BE2C (cell line): ENCODE results near the gene EPB41L3.

Source experiments
- DNase-seq: peaks from one replicate; pipeline ENCODE4 v3.0.0-alpha.2; 2020
- H3K27me3 ChIP-seq: fragments of 250-450 bp; sonication (Bioruptor Pico); 2 replicates; pipeline ENCODE4 v1.5.1; 2020; ENCODE audit warnings: mild to moderate bottlenecking
- H3K36me3 ChIP-seq: fragments of 250-450 bp; sonication (Bioruptor Pico); 2 replicates; pipeline ENCODE4 v1.5.1; 2020; ENCODE audit warnings: mild to moderate bottlenecking
- H3K4me1 ChIP-seq: fragments of 250-450 bp; sonication (Bioruptor Pico); 2 replicates; pipeline ENCODE4 v1.5.1; 2020
- H3K4me3 ChIP-seq: 2 replicates; pipeline ENCODE4 v1.5.1; 2011; ENCODE audit warnings: low read depth, low read length
- H3K9me3 ChIP-seq: fragments of 250-450 bp; sonication (Bioruptor Pico); 2 replicates; pipeline ENCODE4 v1.5.1; 2020
- TF ChIP-seq, protein P1 (sequence below): IDR thresholded peaks from 2 replicates; pipeline ENCODE4 v1.5.1; 2012; ENCODE audit warnings: mild to moderate bottlenecking, low read depth, low read length

EPB41L3 gene

DNA sequence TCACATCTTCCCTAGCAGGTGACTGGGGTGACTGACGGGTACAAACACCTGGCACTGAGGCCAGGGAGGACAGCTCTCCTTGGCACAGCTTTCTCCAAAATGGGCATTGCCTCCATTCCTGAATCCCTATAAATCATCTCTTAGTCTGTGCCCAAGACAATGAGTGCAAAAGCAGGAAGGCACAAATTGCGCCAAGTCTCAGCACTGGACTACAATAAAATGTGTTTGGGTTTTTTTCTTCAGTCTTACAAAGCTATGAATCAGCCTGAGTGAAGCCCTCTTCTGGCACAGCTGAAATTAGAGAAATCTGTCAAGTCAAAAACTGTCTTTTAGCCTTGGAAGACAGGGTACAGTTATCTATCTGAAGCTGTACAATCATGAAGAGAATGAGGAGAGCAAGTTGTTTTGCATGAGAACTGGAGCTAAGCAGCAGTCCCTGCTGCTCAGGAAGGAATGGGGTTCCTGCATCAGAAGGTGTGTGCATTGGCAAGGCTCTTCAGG is 90.8 kb downstream of the EPB41L3 start:
- Histone ChIP-seq H3K4me1 (no peaks in the 10 kb centered on the region), H3K9me3 (no peaks in the 10 kb centered on the region), H3K36me3 (no peaks in the 10 kb centered on the region), H3K4me3 (no peak overlapping the region), H3K27me3 (no peaks in the 10 kb centered on the region)
- no peak for DNase-seq
- TF ChIP-seq, protein P1, sequence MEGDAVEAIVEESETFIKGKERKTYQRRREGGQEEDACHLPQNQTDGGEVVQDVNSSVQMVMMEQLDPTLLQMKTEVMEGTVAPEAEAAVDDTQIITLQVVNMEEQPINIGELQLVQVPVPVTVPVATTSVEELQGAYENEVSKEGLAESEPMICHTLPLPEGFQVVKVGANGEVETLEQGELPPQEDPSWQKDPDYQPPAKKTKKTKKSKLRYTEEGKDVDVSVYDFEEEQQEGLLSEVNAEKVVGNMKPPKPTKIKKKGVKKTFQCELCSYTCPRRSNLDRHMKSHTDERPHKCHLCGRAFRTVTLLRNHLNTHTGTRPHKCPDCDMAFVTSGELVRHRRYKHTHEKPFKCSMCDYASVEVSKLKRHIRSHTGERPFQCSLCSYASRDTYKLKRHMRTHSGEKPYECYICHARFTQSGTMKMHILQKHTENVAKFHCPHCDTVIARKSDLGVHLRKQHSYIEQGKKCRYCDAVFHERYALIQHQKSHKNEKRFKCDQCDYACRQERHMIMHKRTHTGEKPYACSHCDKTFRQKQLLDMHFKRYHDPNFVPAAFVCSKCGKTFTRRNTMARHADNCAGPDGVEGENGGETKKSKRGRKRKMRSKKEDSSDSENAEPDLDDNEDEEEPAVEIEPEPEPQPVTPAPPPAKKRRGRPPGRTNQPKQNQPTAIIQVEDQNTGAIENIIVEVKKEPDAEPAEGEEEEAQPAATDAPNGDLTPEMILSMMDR, result no peak

DNA sequence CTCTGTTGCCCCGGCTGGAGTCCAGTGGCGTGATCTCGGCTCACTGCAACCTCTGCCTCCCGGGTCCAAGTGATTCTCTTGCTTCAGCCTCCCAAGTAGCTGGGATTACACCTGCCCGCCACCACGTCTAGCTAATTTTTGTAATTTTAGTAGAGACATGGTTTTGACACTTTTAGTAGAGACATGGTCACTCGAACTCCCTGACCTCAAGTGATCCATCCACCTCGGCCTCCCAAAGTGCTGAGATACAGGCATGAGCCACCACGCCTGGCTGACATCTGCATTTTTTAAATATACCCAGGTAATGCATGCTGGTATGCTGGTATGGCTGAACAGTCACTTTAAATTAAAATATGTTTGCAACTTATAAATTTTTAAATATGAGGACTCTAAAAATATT is 91.9 kb downstream of the EPB41L3 start:
- H3K36me3 ChIP-seq, result no peaks in the 10 kb centered on the region
- TF ChIP-seq, protein P1, result no peak
- no peak for DNase-seq

DNA sequence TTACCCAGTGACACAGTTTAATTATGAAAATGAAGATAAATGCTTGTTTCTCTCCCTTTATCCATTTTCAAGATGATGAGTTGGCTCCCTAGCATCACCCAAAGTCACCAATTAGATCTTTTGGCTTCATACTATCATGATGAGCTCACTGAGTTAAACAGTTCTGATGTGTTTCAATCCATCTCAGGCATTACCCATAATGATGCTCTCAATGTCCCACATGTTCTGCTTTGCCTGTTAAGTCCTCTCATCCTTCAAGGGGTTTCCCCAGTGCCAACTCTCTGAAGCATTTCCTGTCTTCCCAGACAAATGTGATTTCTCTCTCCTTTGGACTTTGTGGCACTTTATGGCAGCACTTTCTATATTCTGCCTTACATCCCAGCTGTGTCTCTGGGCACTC is 92.6 kb downstream of the EPB41L3 start:
- TF ChIP-seq, protein P1, result no peak

More for the DNA sequence above, 91.9 kb downstream of the EPB41L3 start:
- H3K9me3 ChIP-seq, result no peaks in the 10 kb centered on the region
- H3K4me1 ChIP-seq, result no peaks in the 10 kb centered on the region
- H3K4me3 ChIP-seq, result no peak overlapping the region
- H3K27me3 ChIP-seq, result no peaks in the 10 kb centered on the region

DNA sequence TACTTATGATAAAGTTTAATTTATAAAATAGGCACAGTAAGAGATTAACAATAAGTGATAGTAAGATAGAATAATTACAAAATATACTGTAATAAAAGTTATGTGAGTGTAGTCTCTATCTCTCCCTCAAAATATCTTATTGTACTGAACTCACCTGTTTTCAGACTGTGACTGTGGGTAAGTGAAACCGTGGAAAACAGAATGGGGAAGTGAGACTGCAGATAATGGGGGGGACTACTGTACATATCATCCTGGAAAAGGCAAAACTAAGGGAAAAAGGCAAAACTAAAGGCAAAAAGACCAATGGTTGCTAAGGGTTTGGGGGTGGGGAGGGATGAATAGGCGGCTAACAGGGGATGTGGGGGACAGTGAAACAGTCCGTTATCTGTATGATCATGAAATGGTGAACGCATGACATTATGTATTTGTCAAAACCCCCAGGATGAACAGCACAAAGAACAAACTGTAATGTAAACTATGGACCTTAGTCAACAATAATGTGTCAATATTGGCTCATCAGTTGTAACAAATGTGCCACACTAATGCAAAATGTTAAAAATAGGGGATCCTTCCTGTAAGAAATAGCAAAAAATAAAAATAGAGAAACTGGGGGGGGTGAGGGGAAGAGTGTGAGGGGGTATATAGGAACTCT is 93.8 kb downstream of the EPB41L3 start:
- DNase-seq, result no peak
- Histone ChIP-seq H3K4me1 (no peaks in the 10 kb centered on the region), H3K27me3 (no peaks in the 10 kb centered on the region), H3K4me3 (no peak overlapping the region), H3K36me3 (no peaks in the 10 kb centered on the region), H3K9me3 (no peaks in the 10 kb centered on the region)
- TF ChIP-seq, protein P1, result no peak

More for the DNA sequence above, 92.6 kb downstream of the EPB41L3 start:
- Histone ChIP-seq H3K4me1 (no peaks in the 10 kb centered on the region), H3K27me3 (no peaks in the 10 kb centered on the region), H3K36me3 (no peaks in the 10 kb centered on the region), H3K4me3 (no peak overlapping the region), H3K9me3 (no peaks in the 10 kb centered on the region)
- no peak for DNase-seq

DNA sequence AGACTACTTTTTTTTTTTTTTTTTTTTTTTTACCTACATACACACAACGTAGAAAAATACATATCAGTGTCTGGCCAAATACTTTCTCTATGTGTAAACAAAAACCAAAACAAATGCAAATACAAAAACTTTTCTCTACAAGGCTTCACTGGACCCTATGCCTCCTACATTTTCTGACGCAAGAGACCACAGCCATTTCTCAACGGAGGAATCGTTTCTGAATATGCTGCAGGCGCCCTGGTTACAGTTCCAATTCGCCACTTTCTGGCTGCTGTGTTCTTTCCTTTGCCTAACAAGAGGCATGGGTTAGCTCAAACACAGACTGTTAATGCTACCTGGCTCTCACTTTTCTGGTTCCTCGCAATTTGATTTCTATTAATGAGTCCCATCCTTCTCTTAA is 96.4 kb downstream of the EPB41L3 start:
- Histone ChIP-seq H3K9me3 (no peaks in the 10 kb centered on the region), H3K4me3 (no peak overlapping the region), H3K4me1 (no peaks in the 10 kb centered on the region), H3K27me3 (no peaks in the 10 kb centered on the region), H3K36me3 (no peaks in the 10 kb centered on the region)
- TF ChIP-seq, protein P1, result no peak
- DNase-seq, result no peak

DNA sequence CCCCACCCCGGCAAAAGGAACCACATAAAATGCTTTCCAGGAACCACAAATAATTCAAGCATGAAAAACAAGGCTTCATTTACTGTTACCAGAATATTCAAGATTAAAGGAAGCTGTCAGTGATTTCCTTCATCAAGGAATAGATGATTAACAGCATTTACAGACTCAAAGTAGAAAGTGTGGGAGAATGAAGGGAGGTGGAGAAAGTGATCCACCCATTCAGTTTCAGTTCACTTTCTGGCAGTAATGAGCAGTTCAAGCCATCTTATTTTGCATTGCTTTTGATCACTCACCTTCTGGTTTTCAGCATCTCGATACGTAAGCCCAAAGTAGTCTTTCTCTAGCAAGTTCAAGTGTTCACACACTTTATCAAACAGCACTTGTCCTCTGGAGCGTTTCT is 99.0 kb downstream of the EPB41L3 start:
- Histone ChIP-seq H3K36me3 (no peaks in the 10 kb centered on the region), H3K9me3 (no peaks in the 10 kb centered on the region), H3K27me3 (no peaks in the 10 kb centered on the region), H3K4me3 (no peak overlapping the region), H3K4me1 (no peaks in the 10 kb centered on the region)
- no peak for DNase-seq
- TF ChIP-seq, protein P1, result no peak
